Measurements from ENCODE around the gene PHACTR2.
"Not testable (repeated sequence)": the region's sequence is repeated elsewhere in the genome, so short reads cannot be mapped to it uniquely, and the experiment has no call there.

Gene PHACTR2

DNA sequence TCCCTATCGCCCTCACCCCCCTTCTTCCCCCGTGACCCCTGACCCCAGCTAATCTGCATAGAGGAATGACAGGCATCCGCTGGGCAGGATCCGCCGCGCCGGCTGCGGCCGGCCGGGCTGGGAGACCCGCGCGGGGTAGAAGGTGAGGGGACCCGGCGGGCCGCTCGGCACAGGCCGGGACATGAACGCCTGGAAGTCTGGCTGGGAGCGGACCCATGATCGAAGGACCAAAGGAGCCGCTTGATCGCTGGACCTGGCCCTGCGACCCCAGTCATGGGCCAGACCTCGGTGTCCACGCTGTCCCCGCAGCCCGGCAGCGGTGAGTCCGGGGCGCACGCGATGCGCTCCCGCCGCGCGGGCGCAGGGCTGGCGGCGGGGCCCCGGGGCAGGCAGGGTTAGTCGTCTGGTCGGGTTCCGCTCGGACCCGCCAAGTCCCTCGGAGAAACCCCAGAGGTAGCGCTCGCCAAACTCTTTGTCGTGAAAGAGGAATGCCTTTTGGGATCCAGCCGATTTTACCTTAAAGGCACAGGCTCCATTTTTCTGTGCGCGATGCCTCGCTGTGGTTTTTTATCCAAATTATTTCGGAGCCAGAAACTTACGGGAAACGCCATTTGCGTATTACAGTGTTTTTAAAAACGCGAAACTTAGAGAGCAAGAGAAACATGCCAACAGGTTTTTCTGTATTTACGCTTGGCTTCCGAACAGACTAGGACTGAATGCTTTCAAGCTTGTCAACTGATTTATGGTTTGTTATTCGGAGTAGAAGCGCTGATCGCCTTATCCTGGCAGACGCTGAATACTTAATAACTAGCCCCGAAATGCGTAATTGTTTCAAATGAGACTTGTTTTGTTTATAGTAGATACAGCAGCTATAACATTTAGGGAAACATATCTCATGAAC is at the start of gene PHACTR2:
TSS of gene PHACTR2 (plus strand) at position 75 of the 901 bp plus-strand sequence. CDS start at position 274, 199 bp downstream.
- peak; percentile 78 for DNase-seq (ENCODE audit: low spot score)

DNA sequence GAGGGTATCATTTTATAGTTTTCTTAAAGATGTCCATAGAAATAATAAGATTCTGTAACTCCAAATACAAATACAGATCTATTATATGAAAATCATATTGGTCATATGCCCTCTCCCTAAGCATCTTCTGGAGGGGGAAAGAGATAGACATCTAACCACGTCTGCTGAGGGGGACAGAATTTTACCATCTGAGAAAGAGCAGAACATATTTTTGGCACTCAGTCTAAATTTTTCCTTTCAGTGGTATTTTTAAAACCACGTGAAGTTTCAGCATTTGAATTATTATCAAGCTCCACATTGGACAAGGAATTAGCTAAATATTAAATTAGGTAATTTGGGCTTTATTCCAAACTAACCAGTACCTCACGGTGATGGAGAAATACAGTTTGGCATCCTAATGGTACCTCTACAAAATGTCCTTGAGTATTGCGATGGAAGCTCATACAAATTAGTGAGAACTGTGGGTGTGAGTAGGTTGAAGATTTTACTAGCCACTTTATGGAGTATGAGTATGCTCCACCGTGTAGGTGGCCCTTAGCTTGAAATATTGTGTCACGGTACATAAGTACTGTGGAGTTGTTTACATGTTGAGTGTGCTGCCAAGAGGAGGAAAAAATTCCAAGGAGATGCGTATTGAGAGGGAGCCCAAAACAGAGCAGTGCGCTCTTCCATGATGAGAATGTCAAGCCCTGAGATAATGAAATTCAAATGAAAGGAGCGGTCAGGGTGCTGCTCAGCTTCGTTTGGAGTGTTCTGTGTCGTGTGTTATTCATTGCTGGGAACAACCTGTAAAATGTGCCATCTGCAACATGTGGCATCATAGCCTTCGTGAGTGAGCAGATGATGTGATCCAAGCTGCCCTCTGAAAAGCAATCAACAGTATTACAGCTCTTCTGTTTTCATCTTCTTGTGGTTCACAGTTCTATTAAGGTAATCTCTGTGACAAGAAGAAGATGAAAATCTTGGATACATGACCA is 48.4 kb upstream of the PHACTR2 start:
- no peak for DNase-seq (ENCODE audit: low spot score)

DNA sequence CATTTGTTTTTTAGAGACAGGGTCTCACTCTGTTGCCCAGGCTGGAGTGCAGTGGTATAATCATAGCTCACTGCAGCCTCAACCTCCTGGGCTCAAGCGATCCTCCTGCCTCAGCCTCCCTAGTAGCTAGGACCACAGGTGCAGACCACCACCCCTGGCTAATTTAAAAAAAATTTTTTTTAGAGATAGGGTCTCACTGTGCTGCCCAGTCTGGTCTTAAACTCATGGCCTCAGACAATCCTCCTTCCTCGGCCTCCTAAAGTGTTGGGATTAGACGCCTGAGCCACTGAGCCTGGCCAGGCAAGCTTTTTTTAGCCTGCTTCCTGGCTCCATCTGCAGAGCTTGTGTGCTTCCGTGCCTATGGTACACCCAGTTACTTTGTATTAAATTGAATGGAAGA is 46.6 kb upstream of the PHACTR2 start:
- not testable (repeated sequence) for DNase-seq (ENCODE audit: low spot score)

DNA sequence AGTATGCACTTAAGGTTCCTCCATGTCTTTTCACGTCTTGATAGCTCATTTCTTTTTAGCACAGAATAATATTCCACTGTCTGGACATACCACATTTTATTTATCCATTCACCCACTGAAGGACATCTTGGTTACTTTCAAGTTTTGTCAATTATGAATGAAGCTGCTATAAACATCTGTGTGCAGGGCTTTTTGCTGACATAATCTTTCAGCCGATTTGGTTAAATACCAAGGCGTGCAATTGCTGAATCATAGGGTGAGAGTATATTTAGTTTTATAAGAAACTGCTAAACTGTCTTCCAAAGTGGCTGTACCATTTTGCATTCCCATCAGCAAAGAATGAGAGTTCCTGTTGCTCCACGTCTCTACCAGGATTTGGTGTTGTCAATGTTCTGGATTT is 44.9 kb upstream of the PHACTR2 start:
- no peak for DNase-seq (ENCODE audit: low spot score)

DNA sequence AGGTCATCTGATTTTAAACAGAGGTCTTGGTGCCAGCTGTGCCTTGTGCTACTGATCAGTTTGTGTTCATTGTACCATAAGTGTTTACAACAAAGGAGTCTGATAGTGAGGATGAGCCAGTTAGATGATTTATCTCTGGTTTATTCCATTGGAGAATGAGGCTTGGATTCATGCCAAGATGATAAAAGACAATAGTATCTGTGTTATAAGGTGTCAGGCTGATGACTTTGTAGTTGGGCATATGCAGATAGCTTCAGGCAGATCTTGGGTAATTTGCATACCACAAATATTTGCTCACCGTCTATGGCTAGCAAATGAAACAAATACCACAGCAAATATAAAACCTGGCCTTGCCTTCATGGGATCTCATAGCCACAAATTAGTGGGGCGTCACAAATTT is 43.3 kb upstream of the PHACTR2 start:
- DNase-seq (ENCODE audit: low spot score): no peak

DNA sequence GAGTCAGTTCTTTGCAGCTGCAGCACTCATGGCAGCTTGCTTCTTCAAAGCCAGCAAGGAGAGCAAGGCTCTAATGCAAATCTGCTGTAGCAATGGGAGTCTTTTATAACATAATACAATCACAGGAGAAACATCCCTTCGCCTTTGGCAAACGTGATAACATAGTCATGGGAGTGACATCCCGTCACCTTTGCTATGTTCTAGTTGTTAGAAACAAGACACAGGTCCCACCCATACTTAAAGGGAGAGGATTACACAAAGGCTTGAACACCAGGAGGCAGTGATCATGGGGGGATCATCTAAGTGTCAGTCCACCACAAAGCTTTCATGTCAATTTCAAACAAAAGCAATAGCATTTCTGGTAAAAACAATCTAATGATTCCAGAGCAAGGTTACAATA is 40.1 kb upstream of the PHACTR2 start:
- no peak for DNase-seq (ENCODE audit: low spot score)

DNA sequence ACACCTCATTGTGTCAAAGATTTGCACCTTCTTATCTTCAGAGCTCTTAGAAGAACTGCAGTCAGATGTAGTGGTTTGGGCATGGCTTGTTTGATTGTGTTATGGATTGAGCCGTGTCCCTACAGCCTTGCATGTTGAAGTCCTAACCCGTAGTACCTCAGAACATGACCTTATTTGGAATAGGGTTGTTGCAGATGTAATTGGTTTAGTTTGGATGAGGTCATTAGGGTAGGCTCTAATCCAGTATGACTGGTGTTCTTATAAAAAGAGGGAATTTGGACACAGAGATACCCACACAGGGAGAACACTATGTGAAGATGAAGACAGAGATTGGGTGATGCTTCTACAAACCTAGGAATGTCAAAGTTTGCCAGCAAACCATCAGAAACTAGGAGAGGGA is 35.4 kb upstream of the PHACTR2 start:
- DNase-seq (ENCODE audit: low spot score): no peak

DNA sequence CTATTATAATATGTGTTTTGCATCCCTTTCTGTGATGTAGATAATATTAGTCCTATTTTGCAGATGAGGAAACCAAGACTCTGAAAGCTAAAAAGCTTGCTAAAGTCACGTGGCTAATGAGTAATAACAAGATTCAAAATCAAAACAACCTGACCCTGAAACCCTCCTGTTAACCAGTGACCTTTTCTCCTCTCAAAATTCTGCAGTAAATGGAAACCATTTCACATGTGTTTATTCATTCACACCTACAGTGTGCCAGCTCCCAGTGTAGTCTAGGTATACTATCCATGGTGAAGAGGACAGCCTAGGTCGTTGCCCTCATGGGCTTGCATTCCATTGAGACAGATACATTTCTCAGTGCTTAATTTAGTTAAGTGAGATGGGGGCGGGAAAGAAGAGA is 30.6 kb upstream of the PHACTR2 start:
- no peak for DNase-seq (ENCODE audit: low spot score)

DNA sequence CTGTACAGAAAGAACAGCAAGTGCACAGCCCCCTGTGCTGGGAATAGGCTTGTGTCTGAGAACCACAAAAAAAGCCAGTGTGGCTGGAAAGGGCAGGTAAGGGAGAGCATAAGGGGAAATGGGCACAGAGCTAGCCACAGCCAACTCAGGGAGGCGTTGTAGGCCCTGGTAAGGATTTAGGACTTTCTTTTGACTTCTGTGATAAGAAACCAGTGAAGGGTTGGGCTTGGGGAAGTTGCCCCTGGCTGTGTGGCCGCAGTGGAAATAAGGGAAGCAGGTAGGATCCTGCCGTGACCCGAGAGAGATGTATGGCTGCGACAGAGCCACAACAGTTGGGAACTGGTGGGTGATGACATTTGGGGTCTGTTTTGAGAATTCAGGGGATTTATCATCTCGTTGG is 30.0 kb upstream of the PHACTR2 start:
- DNase-seq (ENCODE audit: low spot score): no peak

DNA sequence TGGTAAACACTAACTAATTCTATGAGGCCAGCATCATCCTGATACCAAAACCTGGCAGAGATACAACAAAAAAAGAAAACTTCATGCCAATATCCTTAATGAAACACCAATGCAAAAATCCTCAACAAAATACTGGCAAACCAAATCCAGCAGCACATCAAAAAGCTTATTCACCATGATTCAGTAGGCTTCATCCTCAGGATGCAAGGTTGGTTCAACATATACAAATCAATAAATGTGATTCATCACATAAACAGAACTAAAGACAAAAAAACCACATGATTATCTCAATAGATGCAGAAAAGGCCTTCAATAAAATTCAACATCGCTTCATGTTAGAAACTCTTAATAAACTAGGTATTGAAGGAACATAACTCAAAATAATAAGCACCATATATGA is 28.4 kb upstream of the PHACTR2 start:
- DNase-seq (ENCODE audit: low spot score): not testable (repeated sequence)

DNA sequence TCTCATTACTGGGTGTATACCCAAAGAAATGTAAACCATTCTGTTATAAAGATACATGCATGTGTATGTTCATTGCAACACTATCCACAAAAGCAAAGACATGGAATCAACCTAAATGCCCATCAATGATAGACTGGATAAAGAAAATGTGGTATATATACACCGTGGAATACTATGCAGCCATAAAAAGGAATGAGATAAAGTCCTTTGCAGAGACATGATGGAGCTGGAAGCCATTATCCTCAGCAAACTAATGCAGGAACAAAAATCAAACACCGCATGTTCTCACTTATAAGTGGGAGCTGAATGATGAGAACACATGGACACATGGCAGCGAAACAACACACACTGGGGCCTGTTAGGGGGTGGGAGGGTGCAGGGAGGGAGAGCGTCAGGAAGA is 26.4 kb upstream of the PHACTR2 start:
- DNase-seq (ENCODE audit: low spot score): not testable (repeated sequence)

DNA sequence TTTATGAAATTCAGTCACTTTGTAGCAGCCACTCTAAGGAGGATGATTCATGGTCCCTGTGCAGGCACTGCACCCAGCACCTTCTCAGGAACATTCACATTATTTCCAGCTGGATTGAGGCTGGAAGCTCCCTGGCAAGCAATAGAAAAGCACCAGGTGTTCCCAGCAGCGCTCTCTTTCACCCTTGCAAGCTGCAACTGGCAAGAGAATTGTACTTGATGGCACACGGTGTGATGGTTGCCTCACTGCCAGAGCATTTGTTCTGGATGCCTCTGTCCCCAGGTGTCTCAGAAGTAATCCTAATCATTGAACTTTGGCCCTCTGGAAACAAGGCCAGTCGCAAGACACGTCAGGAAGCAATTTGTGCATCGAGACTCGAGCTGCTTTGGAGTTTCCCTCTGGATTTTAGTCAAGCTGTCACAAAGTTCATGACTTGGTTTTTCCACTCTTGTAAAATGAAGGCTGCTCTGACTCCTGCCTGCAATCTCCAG is 24.9 kb upstream of the PHACTR2 start:
- no peak for DNase-seq (ENCODE audit: low spot score)

DNA sequence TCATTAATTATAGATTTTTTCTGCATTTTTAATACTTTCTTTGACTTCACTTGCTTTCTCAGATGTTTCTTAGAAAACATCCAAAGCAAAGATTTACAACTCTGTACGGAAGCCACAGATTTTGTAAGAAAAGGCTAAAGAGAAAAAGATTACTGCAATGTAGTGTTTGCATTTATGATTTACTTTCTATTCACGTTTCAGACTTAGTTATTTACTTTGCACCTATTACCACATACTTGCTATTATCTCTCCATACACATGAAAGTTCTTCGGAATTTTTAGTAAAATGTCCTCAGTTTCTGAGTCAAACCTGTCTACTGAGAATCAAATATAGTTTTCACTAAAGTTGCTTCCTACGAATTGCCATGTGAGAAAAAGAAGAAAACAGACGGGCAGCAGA is 22.2 kb upstream of the PHACTR2 start:
- no peak for DNase-seq (ENCODE audit: low spot score)

DNA sequence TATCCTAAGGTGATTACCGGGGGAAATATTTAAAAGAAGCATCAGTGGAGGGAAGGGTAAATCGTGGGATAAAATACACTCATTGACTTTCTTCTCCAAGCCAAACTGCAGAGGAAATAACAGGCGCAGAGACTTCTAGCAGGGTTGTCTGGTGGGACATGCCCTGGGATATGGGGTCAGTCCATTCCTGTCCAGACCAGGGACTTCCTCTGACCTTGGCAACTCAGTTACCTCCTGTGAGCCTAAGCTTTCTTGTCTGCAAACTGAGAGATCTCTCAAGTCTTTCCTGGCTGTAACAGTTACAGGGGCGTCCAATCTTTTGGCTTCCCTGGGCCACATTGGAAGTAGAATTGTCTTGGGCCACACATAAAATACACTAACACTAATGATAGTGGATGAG is 21.7 kb upstream of the PHACTR2 start:
- no peak for DNase-seq (ENCODE audit: low spot score)

DNA sequence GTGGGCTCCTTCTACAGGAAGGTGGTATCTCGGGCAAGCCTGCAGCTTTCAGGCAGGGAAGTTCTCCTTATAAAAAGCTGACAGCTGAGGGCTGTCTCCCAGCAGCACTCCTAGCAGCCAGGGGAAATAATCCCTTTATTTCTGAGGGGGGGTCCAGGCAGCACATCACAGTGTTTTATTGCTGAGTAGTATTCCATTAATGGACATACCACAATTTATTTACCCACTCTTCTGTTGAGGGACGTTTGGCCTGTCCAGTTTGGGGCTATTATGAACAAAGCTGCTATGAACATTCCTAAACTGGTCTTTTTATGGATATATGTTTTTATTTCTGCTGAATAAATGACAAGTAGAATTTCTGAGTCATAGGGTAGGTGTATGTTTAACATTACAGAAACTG is 20.0 kb upstream of the PHACTR2 start:
- no peak for DNase-seq (ENCODE audit: low spot score)

DNA sequence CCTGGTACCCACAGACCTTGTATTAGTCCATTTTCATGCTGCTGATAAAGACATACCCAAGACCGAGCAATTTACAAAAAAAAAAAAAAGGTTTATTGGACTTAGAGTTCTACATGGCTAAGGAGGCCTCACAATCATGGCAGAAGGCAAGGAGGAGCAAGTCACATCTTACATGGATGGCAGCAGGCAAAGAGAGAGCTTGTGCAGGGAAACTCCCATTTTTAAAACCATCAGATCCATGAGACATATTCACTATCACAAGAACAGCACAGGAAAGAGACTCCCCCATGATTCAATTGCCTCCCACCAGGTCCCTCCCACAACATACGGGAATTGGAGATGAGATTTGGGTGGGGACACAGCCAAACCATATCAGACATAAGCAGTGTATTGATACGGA is 17.6 kb upstream of the PHACTR2 start:
- not testable (repeated sequence) for DNase-seq (ENCODE audit: low spot score)

DNA sequence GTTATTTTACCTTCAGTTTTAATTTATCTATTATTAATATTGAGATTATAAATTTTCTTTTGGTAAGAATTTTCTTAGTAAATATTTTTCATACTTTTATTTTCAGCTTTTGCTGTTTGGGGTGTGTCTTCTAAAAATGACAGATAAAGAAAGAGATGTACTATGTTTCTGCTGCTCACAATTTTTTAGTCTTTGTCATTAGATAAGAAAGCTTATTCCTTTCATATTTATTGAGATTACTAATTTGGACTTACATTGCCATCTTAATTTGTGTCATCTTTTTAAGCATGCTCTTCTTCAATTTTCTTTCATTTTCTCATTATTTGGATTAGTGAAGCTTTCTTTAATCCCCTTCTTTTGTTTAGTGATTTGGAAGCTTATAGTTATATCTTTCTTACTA is 13.6 kb upstream of the PHACTR2 start:
- no peak for DNase-seq (ENCODE audit: low spot score)

DNA sequence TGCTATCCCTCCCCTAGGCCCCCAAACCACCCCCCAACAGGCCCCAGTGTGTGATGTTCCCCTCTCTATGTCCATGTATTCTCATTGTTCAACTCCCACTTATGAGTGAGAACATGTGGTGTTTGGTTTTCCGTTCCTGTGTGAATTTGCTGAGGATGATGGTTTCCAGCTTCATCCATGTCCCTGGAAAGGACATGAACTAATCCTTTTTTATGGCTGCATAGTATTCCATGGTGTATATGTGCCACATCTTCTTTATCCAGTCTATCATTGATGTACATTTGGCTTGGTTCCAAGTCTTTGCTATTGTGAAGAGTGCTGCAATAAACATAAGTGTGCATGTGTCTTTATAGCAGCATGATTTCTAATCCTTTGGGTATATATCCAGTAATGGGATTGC is 11.8 kb upstream of the PHACTR2 start:
- not testable (repeated sequence) for DNase-seq (ENCODE audit: low spot score)

DNA sequence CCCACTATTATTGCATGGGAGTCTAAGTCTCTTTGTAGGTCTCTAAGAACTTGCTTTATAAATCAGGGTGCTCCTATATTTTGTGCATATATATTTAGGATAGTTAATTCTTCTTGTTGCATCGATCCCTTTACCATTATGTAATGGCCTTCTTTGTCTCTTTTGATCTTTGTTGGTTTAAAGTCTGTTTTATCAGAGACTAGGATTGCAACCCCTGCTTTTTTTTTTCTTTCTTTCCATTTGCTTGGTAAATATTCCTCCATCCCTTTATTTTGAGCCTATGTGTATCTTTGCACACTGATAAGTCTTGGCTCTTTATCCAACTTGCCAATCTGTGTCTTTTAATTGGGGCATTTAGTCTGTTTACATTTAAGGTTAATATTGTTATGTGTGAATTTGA is 8.3 kb upstream of the PHACTR2 start:
- DNase-seq (ENCODE audit: low spot score): not testable (repeated sequence)

DNA sequence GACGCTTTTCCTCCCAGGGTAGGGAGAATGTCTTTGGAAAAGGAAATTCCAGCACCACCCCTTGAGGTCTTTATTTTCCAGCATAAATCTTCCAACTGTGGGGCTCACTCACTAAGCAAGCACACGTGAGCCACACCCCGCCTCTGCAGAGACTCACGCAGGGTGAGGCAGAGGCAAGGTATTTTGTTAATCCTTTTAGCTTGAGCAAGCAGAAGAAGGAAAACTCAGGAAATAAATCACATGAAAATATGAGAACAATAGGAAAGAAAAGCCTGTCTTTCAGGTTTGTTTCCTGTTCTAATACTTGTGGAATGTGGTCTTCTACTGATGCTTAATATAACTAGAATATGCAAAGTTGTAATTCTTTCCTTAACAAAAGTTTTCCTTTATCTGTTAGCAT is 4.1 kb upstream of the PHACTR2 start:
- peak; percentile 75 for DNase-seq (ENCODE audit: low spot score)

DNA sequence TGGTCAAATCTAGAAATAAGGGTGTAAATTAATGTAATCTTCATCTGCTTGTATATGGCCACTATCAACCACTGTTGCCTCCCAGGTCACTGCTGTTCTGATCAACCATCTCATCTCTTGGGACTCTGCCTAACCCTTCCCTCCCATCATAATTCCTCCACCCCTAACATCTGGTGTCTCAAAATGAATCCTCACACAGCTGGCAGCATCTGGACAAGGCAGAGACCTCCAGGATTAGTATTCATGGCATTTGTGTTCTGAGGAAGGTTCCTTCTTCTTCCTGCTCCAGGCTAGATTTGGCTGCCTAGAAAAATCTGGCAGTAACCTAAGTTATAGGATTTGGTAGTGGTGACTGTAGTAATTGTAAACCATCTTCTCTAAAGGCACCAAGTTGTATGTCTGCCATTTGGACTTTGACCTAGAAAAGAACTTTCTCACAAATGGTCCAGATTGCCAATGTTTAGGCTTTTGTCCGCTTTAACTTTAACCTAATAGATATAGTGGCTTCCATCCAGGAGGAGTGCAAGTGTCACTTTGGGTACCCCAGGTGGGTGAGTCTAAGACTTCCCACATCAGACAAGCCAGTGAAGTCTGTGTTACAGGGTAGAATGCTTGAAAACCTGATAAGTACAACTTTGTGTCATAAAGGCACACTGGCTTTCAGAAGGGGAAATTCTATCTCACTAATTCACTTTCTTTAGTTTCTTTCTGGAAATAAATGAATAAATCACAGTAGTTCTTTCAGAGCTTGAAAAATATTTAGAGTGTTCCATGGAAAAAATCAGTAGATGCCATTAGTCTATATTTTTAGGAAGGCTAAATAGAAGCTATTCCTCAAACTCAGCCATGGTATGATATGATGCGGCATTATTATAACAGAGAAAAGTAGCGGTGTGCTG is 3.0 kb upstream of the PHACTR2 start:
- DNase-seq (ENCODE audit: low spot score): no peak

Data from RKO (cell line).